ENCODE results near the gene ETNK1. TPM values are rescaled to one million over a fixed set of nuclear protein-coding genes. Genes with fewer than 3 reads are reported as not detected.

Gene ETNK1
- polyA plus RNA-seq, 1 of the 3 experiments (the other 2 are of a cell fraction), result 7.9 TPM

- no peak overlapping the region for H3K9ac ChIP-seq
- H3K27me3 ChIP-seq (ENCODE audit: insufficient read depth), result 0 out of 2 replicates have a peak, but pooled peaks cover 6% of the 10 kb centered on the region
- no peaks in the 10 kb centered on the region for H3K4me1 ChIP-seq (ENCODE audit: control insufficient read depth in 1 of 2, insufficient read depth in 2 of 2, low read depth in 1 of 2, low read length in 1 of 2)
- no peaks in the 10 kb centered on the region for H3F3A ChIP-seq (replicated peaks; ENCODE audit: insufficient read depth)
- H3K4me3 ChIP-seq (ENCODE audit: low read depth in 2 of 2, low read length in 1 of 2), result no peak overlapping the region
- ChIA-PET POLR2A (no interaction called here), CTCF (no interaction called here)
- no peaks in the 10 kb centered on the region for H3K9me2 ChIP-seq
- H3K27ac ChIP-seq (ENCODE audit: low read depth in 2 of 2, low read length in 1 of 2), result no peak overlapping the region
- H3K36me3 ChIP-seq (replicated peaks in 1 of 2; ENCODE audit: control insufficient read depth in 1 of 2, insufficient read depth in 2 of 2, low read length in 1 of 2), result no peaks in the 10 kb centered on the region
- H3K9me3 ChIP-seq, result no peaks in the 10 kb centered on the region
- TF ChIP-seq NRF1 (IDR thresholded peaks at IDR 0.05; ENCODE audit: low read depth, low read length) (no peak), TEAD4 (IDR thresholded peaks at IDR 0.05; ENCODE audit: borderline replicate concordance, insufficient read depth) (no peak), RXRA (IDR thresholded peaks at IDR 0.05; ENCODE audit: borderline replicate concordance, low read depth) (no peak), POLR2AphosphoS5 (IDR thresholded peaks at IDR 0.05; ENCODE audit: low read depth, low read length) (no peak), NFIC (IDR thresholded peaks at IDR 0.05; ENCODE audit: borderline replicate concordance) (no peak), YY1 (IDR thresholded peaks at IDR 0.05; ENCODE audit: low read depth) (no peak), FOXM1 (IDR thresholded peaks at IDR 0.05; ENCODE audit: low read depth) (no peak), RCOR1 (IDR thresholded peaks at IDR 0.05; ENCODE audit: low read length) (no peak), ELF1 (IDR thresholded peaks at IDR 0.05) (no peak), SIN3A (IDR thresholded peaks at IDR 0.05; ENCODE audit: borderline replicate concordance, low read depth, low read length) (no peak), JUND (IDR thresholded peaks at IDR 0.05) (no peak), FOXJ3 (CRISPR knock-in tag; IDR thresholded peaks at IDR 0.05) (no peak)
- no peaks in the 10 kb centered on the region for H4K20me1 ChIP-seq (ENCODE audit: insufficient read depth)
- DNase-seq, result no peak
- H3K4me2 ChIP-seq, result no peak overlapping the region
- 45% methylated on average over 2 of the region's 2 CpGs for WGBS (ENCODE audit: low lambda C conversion rate)
- no peaks in the 10 kb centered on the region for H3K79me2 ChIP-seq (ENCODE audit: insufficient read depth)
- no peak overlapping the region for H2AFZ ChIP-seq (ENCODE audit: low read depth)
Observed at GRCh38 chr12:22722081-22722480, 97.1 kb downstream of the ETNK1 start.

GRCh38 chr12:22722779-22723178 lies 97.8 kb downstream of the ETNK1 start:
- WGBS (ENCODE audit: low lambda C conversion rate), result 90% methylated on average over 1 of the region's 1 CpG
- Histone ChIP-seq H3K4me3 (ENCODE audit: low read depth in 2 of 2, low read length in 1 of 2) (no peak overlapping the region), H2AFZ (ENCODE audit: low read depth) (no peak overlapping the region), H3K79me2 (ENCODE audit: insufficient read depth) (no peaks in the 10 kb centered on the region), H3K9me2 (no peaks in the 10 kb centered on the region), H3K9me3 (no peaks in the 10 kb centered on the region), H3K27me3 (ENCODE audit: insufficient read depth) (0 out of 2 replicates have a peak, but pooled peaks cover 6% of the 10 kb centered on the region), H3K36me3 (replicated peaks in 1 of 2; ENCODE audit: control insufficient read depth in 1 of 2, insufficient read depth in 2 of 2, low read length in 1 of 2) (no peaks in the 10 kb centered on the region), H3K27ac (ENCODE audit: low read depth in 2 of 2, low read length in 1 of 2) (no peak overlapping the region), H3K4me1 (ENCODE audit: control insufficient read depth in 1 of 2, insufficient read depth in 2 of 2, low read depth in 1 of 2, low read length in 1 of 2) (no peaks in the 10 kb centered on the region), H4K20me1 (ENCODE audit: insufficient read depth) (no peaks in the 10 kb centered on the region), H3K4me2 (no peak overlapping the region), H3F3A (replicated peaks; ENCODE audit: insufficient read depth) (no peaks in the 10 kb centered on the region), H3K9ac (no peak overlapping the region)
- POLR2A ChIA-PET, result no interaction called here
- no peak for DNase-seq
- no peak for TF ChIP-seq JUND (IDR thresholded peaks at IDR 0.05)
- TF ChIP-seq IRF3 (IDR thresholded peaks at IDR 0.05; ENCODE audit: low read depth, low read length), result no peak
- no peak for TF ChIP-seq MEF2A (IDR thresholded peaks at IDR 0.05; ENCODE audit: borderline replicate concordance, low read depth)
- TF ChIP-seq CHD2 (IDR thresholded peaks at IDR 0.05; ENCODE audit: low read length, partially characterized antibody), result no peak
- TF ChIP-seq RAD21 (IDR thresholded peaks at IDR 0.05; ENCODE audit: low read length), result no peak
- no peak for TF ChIP-seq FOXJ3 (CRISPR knock-in tag; IDR thresholded peaks at IDR 0.05)
- no peak for TF ChIP-seq GATA2 (CRISPR knock-in tag; IDR thresholded peaks at IDR 0.05)
- no peak for TF ChIP-seq EZH2phosphoT487 (IDR thresholded peaks at IDR 0.05; ENCODE audit: borderline replicate concordance, low read depth)
- no peak for TF ChIP-seq ELF1 (IDR thresholded peaks at IDR 0.05)
- TF ChIP-seq PBX3 (IDR thresholded peaks at IDR 0.05), result no peak
- TF ChIP-seq TEAD4 (IDR thresholded peaks at IDR 0.05; ENCODE audit: borderline replicate concordance, insufficient read depth), result no peak
- TF ChIP-seq FOSL2 (IDR thresholded peaks at IDR 0.05; ENCODE audit: borderline replicate concordance, low read depth), result no peak
- TF ChIP-seq CTCF (IDR thresholded peaks at IDR 0.05), result no peak
- no peak for TF ChIP-seq GABPA (IDR thresholded peaks at IDR 0.05; ENCODE audit: low read depth)
- TF ChIP-seq NFIC (IDR thresholded peaks at IDR 0.05; ENCODE audit: borderline replicate concordance), result no peak
- no peak for TF ChIP-seq RCOR1 (IDR thresholded peaks at IDR 0.05; ENCODE audit: low read length)
- no peak for TF ChIP-seq USF1 (IDR thresholded peaks at IDR 0.05; ENCODE audit: borderline replicate concordance, low read depth)
- TF ChIP-seq MAX (IDR thresholded peaks at IDR 0.05; ENCODE audit: low read depth), result no peak
- CTCF ChIA-PET, result no interaction called here

Measured in SK-N-SH (cell line).